IPS DF 19.7 (cell line): ENCODE data around the gene GPHN.

ENCODE experiments used
- DNase-seq: peaks from one replicate; pipeline ENCODE4 v3.0.0-alpha.2; 2013; ENCODE audit warnings: low read depth, low spot score

Gene GPHN

DNA sequence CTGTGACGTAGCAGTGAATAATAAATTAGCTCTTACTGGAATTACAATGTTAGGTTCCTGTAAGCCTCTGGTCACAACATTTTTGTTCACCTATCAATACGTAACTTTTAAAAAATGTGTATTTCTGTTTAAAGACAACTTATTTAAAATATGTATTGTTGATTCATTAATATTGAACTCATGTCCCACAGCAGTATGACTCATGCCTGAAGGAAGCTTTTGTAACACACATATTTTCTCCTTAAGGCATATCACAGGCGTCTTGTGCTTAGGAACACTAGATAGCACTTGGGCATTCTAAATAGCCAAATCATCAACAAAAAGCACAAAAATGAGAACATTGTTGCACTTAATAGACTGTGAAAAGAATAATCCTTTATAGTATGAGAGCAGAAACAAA lies 92.5 kb downstream of the GPHN start:
- no peak for DNase-seq

DNA sequence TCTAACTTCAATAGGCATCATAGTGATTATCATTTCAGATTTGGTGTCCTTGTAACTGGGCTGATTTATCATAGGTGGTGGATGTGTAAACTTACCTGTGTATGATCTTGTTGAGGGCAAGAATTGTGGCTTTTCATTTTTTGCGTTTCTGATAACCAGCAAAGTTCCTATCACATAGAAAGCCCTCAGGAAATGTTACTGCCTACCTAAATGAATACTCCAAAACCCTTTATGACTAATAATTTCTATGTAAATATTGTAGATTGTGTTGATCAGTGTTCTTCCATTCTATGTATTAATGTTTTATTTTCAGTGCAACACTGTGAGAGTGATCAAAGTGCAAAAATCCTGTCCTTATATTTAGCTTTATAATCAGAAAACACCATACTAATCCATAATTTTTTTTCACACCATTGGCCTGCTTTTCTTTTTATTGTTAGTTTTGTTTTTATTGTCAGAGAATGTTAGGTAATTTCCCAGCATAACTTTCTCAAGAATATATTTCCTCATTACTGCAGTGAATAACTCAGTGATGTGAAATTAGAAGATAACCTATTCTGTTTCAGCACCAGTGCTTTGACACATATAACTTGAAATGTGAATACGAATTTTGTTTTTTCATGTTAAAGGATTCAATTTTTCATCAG lies 94.1 kb downstream of the GPHN start:
- no peak for DNase-seq

DNA sequence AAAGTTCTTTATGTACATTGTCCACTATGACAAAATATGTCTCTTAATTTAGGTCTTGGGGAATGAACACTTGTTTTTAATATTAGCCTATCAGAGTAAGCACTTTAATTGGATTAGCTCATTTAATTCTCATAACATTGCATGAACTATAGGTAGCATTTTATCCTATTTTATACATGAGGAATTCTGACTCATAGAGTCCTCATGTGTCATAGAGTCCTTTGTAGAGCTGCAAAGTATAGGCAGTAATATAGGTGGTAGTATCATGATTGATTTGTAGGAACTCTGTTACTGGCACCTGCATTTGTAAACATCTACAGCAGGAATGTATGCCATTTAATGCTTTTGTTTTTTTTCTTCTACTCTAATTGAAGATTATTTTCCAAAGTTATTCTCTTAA lies 96.0 kb downstream of the GPHN start:
- DNase-seq: no peak

DNA sequence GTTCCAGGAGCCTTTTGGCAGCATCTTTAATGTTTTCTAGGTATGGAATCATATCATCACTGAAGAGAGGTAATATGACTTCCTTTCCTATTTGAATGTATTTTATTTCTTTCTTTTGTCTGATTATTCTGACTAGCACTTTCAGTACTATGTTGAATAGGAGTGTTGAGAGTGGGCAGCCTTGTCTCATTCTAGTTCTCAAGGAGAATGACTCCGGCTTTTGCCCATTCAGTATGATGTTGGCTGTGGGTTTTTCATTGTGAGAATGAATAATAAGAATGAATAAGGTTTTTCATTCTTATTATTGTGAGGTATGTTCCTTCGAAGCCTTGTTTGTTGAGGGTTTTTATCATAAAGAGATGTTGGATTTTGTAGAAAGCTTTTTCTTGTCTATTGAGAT lies 98.9 kb downstream of the GPHN start:
- no peak for DNase-seq

DNA sequence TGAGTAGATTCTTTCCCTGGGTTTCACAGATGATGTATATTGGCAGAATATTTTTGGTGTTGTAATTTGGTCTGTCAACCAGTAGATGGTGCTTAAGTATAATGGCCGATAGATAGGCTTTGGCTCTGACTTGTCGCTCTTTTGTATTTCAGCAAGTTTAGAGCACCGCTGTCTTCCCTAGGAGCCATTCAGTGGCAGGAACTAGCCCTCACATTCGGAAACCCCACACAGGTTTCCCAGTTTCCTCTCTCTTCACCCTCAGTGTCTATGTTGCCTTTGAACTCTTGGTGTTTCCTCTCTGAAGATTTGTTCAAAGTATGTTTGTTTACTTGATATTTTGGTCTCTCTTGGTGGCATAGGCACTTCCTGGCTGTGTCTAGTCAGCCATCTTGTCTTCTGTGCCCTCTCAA lies 102.2 kb downstream of the GPHN start:
- peak; percentile 45 for DNase-seq

DNA sequence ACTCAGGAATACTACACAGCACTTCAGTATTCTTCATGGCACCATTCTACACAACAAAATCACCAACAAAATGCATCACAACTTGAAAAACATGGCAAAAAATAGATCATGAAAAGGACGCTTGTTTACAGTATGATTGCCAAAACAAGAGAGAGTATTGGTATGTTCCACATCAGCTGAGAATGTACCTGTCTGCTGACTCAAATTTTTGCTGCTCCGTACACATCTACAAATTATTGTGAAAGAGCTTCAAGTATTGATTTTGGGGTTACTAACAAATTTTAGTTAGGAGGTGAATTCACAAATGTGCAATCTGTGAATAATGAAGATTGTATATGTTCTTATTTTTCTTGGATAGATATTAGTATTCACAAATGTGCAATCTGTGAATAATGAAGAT lies 105.4 kb downstream of the GPHN start:
- DNase-seq: no peak

DNA sequence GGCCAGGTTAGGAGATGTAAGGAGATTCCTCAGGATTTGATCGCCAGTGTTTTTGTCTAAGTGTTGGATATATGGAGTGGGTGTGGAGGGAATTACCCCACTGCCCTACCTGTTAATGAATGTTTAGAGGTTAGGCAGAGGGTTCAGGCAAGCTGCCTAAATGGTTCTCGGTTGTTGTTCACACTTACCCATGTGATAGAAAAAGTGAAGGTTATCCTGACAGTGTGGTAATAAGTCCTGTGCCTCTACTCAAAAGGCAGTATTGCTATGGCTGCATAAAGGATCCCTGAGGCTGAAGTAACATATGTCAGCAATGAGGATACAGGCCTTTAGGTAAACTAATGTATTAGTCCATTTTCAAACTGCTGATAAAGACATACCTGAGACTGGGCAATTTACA lies 112.0 kb downstream of the GPHN start:
- DNase-seq: no peak

DNA sequence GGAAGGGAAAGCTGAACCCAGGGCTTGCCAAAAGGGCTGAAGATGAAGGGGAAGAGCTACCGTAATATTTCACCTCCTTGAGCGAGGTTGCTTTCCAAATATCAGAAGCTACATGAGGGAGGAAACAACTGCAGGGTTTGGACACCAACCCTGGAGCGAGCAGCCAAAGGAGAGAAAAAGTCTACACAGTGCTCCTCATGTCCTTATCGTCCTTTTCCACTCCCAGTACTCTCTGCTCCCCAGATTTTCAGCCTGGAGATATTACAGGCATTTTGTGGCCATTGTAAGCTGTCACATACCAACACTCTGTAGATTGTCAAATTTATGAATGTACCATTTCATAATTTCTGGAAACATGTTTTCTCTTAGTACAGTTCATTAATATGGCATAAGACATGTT lies 115.9 kb downstream of the GPHN start:
- DNase-seq: no peak

DNA sequence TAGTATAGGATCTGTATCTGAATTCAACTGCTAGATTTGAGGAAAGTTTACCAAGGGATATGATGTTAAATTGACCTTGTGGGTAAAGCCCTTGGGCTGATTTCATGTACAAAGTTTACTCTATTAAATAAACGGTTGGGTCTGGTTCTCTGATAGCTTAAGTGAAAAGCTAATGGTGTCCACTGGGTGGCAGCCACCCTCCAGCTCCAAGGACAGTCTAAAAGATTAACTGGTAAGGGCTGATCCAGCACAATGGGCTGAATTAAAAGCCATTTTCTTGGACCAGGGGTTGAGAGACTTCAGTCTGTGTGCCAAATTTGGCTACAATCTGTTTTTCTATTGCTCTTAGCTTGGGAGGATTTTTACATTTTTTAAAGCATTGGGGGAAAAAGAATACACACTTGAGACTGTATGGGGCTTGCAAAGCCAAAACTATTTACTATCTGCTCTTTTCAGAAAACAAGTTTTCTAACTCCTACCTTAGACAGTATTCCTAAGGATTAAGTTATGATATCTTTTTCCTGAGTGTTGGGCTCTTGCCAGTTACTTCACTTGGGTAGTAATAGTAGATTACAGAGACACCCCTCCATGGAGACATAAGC lies 116.5 kb downstream of the GPHN start:
- peak; percentile 42 for DNase-seq

DNA sequence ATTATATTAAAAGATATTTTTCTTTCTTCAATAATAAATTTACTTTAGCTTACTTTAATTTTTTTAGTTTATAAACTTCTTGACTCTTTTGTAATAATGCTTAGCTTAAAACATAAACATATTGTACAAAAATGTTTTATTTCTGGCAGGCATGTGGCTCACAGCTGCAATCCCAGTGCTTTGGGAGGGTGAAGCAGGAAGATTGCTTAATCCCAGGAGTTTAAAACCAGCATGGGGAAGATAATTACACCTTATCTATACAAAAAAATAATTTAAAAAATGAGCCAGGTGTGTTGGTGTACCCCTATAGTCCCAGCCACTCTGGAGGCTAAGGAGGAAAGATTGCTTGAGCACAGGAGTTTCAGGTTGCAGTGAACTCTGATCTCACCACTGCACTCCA lies 120.7 kb downstream of the GPHN start:
- no peak for DNase-seq

DNA sequence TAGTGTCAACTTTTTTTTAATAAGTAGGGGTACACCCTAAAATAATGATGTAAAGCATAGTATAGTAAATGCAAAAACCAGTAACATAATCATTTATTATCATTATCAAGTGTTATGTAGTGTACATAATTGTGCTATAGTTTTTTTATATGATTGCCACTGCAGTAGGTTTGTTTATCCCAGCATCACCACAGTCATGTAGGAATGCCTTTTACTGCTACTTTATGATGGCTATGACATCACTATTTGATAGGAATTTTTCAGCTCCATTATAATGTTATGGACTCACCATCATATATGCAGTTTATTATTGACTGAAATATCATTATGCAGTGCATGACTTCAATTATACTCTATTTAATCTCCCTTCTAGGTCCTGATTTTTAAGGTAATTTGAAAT lies 121.6 kb downstream of the GPHN start:
- no peak for DNase-seq

DNA sequence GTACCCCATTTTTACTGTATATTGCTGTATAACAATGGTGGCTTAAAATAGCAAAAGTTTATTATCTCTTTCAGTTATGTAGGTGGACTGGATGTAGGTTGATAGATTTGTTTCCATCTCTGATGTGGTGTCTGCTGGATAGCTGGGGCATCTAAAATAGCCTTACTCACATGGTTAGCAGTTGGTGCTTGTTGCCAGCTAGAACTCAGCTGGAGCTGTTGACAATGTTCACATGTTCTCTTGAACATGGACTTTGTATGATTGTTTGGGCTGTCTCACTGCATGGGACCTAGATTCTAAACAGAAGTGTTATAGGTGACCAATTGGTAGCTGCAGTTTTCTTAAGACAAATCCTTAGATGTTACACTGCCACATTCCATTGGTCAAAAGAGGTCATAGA lies 126.9 kb downstream of the GPHN start:
- DNase-seq: no peak

DNA sequence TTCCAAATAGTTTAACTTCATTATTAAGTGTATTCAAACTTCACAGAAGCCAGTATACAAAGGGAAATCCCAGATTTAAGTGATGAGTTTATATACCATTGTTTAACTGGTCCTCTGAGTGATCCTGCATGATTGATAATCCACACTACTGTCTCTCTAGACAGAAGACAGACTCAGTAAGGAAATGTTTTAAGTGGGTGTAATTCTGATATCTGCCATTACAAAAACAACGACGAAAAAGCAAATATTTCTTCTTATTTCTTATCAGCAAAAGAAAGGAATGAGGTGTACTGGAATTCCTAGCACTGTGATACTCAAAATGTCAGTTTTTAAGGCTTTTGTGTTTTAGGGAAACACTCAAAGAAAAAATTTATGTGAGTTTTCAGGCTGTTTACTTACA lies 127.5 kb downstream of the GPHN start:
- DNase-seq: no peak

DNA sequence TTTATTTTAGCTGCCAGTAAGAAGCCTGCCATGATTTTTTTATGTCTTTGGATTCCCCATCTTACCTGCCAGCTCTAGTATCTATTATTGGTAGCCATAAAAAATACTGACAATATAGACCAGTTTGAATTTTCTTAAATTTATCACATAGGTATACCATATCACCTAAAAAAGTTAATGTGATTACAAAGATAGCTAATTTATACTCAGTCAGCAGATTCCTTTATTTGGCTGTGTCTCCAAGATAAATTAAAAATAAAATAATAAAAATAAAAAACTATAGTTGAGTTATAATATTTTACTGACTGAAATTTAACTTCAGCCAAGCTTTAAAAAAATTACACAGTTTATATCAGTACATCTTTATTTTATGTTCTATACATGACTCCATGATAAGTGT lies 128.3 kb downstream of the GPHN start:
- no peak for DNase-seq

DNA sequence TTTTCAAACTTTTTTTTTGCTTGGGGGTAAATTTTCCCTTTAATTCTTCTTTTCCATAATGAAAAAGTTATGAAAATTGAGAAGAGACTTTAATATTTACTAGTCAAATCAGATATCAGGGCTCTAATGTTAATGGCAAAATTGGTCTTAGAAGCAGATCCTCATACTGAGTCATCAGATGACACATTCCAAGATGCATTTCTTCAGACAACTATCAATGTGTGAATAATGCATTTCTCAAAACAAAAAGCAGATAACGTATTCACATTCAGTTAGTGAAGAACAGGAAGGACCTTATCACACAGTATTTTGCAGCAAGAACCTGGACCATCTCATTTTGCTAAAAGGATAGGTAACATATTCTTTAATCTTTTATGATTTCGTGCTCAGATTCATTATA lies 130.7 kb downstream of the GPHN start:
- no peak for DNase-seq

DNA sequence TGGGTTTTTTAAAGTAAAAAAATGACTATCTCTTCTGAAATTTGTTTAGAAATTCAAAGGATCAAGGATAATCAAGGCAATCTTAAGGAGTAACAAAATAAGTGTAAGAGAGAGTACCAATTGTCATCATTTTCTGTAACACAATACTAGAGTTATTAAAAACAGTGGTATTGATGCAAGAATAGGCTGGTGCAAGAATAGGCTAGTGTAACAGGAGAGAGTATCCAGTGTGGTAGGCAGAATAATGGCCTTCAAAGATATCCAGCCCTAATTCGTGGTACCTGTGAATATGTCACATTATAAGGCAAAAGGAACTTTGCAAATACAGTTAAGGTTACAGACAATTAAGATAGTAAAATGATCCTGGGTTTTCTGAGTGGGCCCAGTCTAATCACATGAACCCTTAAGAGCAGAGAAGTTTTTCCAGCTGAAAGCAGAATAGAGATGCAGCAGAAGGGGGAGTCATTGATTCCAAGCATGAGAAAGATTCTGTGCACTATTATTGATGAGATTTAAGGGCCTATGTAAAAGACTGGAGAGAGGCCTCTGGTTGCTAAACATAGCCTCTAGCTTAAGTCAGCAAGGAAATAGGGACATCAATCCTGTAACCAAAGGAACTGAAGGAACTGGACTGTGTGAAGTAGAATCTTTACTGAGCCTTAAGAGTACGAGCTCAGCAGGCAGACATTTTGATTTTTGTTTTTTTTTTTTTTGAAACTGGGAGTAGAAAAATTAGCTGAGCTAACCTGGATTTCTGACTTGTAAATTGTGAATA lies 134.1 kb downstream of the GPHN start:
- DNase-seq: no peak

DNA sequence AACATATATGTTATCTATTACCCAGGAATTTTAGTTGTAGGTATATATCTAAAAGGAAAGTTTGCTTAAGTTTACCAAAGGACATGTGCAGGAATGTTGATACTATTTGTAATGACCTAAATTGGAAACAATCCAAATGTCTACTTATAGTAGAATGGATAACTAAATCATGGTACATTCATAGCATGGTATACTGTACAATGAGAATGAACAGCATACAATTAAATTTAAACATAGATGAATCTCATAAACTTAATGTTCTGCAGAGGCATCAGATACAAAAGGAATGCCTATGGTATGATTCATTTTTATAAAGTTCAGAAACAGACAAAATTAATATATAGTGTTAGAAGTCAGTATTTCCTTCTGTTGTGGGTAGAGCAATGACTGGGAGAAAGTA lies 135.4 kb downstream of the GPHN start:
- no peak for DNase-seq

DNA sequence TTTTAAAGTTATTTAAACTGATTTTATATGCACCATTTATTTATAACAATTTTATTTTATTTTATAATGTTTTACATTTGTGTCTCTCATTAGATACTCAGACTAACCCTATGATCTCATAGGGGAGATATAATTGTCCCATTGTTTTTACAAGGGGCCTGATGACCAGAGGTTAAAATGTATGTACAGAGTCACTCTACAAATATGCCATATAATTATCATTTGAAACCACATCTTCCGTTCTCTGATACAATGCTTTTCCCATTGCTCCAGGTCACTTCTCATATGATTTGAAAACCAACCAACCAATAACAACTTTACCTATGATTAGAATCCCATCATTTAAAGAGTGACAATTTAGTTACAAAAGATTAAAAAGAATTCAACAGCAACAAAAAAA lies 137.8 kb downstream of the GPHN start:
- DNase-seq: no peak

DNA sequence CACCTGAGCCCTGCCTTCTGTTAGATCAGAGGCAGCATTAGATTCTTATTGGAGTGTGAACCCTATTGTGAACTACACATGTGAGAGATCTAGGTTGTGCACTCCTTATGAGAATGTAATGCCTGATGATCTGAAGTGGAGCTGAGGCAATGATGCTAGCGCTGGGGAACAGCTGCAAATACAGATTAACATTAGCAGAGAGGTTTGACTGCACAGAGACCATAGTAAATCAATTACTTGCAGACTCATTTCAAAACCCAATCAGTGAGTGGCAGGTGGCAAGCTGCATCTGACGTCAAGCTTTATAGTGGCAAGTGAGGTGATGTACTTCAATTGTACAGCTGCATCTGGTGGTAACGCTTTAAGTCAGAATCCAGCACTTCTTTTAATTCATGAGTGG lies 141.6 kb downstream of the GPHN start:
- DNase-seq: no peak

DNA sequence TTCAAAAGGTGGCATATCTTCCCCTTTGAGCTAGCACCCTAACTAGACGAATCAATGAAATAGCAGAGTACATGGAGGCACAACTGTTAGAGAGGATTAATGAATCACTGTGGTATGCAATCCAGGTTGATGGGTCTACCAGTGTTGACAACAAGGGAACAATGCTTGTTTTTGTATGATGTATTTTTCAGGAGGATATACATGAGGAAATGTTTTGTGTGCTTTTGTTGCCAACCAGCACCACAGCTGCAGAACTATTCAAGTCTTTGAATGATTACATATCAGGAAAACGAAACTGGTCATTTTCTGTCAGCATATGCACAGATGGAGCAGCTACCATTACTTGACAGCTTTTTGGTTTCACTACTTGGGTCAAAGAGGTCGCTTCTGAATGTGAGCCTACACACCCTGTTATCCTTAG lies 142.6 kb downstream of the GPHN start:
- DNase-seq: no peak

DNA sequence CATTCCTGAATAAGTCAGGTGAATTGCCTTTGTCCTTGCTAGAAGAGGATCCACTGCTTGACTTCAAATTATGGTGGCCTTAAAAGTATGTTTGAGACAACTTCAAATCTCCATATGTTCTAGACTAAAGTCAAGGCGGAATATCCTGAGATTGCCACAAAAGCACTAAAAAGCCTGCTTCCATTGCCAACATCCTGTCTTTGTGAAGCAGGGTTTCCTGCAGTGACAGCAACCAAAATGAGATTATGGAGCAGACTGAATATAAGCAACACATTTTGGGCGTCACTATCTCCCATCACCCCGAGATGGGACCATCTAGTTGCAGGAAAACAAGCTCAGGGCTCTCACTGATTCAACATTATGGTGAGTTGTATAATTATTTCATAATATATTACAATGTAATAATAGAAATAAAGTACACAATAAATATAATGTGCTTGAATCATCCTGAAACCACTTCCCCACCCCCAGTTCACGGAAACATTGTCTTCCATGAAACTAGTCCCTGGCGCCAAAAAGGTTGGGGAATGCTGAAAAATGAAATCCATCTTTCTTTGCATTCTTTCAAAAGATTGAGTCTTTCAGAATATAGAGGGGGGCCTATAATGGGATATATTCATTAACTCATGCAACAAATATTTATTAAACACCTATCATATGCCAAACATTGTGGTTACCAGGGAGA lies 143.7 kb downstream of the GPHN start:
- DNase-seq: no peak

DNA sequence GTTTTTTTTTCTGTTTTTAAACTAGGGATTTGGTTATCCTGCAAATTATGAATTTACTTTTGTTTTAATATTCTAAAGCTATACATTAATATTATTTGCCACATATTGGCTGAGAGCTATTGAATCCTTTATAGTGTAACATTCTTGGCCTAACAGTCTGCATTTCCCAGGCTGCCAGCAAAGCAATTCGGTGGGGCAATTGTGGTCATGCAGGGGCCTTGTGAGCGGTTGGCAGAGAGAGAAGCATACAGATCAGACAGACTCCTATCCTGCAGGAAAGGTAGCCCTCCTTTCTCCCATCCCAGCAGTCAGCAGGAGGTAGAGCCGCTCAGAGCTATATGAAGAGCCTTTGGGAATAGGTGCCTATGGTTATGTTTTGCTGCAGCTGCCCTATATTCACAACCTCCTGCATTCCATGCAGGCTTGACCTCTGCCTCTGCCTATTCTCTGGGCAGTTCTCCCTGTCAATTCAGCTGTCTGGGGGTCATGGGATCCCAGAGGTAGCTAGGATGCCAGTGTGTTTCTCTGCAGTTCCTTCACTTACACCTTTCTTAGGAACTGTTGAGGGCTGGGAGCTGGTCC lies 144.7 kb downstream of the GPHN start:
- DNase-seq: no peak
